ENCODE results near the gene CFAP53.

DNA sequence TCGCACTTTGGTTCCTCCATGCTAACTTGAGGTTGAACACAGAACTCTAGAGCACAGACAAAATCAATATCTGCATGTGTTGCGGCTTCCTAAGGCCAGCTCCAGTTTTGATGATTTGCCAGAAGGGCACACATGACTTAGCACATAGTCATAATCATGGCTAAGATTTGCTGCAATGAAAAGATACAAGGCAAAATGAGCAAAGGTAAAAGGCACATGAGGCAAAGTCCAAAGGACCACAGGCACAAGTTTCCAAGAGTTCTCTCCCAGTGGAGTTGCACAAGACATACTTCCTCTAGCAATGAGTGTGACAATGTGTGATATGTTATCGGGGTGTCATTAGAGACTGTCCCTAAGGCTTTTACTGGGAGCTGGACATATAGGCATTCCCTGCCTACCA lies 45.4 kb upstream of the CFAP53 start:
- no peak for TF ChIP-seq EZH2phosphoT487 (IDR thresholded peaks at IDR 0.05; ENCODE audit: insufficient read depth, low read depth)
- no peak for TF ChIP-seq EZH2 (IDR thresholded peaks at IDR 0.05; ENCODE audit: insufficient read depth, poor library complexity, severe bottlenecking)

Data from GM23248 (cell line).